HepG2 (cell line): ENCODE data around the gene ODR4. TPM values are rescaled to one million over a fixed set of nuclear protein-coding genes. Genes with fewer than 3 reads are reported as not detected.

Experiments
- BATF2 ChIP-seq: sonication (generic); formaldehyde crosslinking; IDR thresholded peaks from 2 replicates; pipeline ENCODE4 v1.8.0; 2022; ENCODE audit warnings: mild to moderate bottlenecking, missing genetic modification reagents, moderate library complexity
- CEBPG ChIP-seq: IDR thresholded peaks from 2 replicates; pipeline ENCODE4 v1.6.1; 2016
- E2F1 ChIP-seq: sonication (generic); formaldehyde crosslinking; IDR thresholded peaks from 2 replicates; pipeline ENCODE4 v1.5.0; 2020; ENCODE audit warnings: missing genetic modification reagents
- ELF1 ChIP-seq: sonication (generic); formaldehyde crosslinking; IDR thresholded peaks from 2 replicates; pipeline ENCODE4 v1.4.0; 2020; ENCODE audit warnings: missing genetic modification reagents
- ETS1 ChIP-seq: sonication (generic); formaldehyde crosslinking; IDR thresholded peaks from 2 replicates; pipeline ENCODE4 v1.4.0; 2020; ENCODE audit warnings: missing genetic modification reagents
- GTF2F1 ChIP-seq: fragments of 150-350 bp; IDR thresholded peaks from 2 replicates; pipeline ENCODE4 v1.6.1; 2014; ENCODE audit warnings: low read length
- IKZF5 ChIP-seq: IDR thresholded peaks from 2 replicates; pipeline ENCODE4 v1.6.1; 2018; ENCODE audit warnings: missing genetic modification reagents, mild to moderate bottlenecking, missing compliant biosample characterization
- SIN3A ChIP-seq: IDR thresholded peaks from 2 replicates; pipeline ENCODE4 v1.6.1; 2011; ENCODE audit warnings: low read depth, mild to moderate bottlenecking, control low read depth, low read length, borderline replicate concordance
- SMYD3 ChIP-seq: sonication (generic); formaldehyde crosslinking; IDR thresholded peaks from 2 replicates; pipeline ENCODE4 v1.8.1; 2023; ENCODE audit warnings: mild to moderate bottlenecking, missing genetic modification reagents
- SRSF4 ChIP-seq: fragments of 200-400 bp; formaldehyde crosslinking; IDR thresholded peaks from one replicate; pipeline ENCODE4 v1.6.1; 2018; ENCODE audit warnings: mild to moderate bottlenecking, low read depth, low read length, moderate library complexity; ENCODE audit not compliant: poor library complexity, severe bottlenecking
- SSRP1 ChIP-seq: IDR thresholded peaks from 2 replicates; pipeline ENCODE4 v1.6.1; 2016; ENCODE audit warnings: control low read depth
- TIGD3 ChIP-seq: sonication (generic); formaldehyde crosslinking; IDR thresholded peaks from 2 replicates; pipeline ENCODE4 v1.5.1; 2020; ENCODE audit warnings: mild to moderate bottlenecking, missing genetic modification reagents, borderline replicate concordance
- ZNF12 ChIP-seq: sonication (generic); formaldehyde crosslinking; IDR thresholded peaks from 2 replicates; pipeline ENCODE4 v1.5.0; 2020; ENCODE audit warnings: missing genetic modification reagents
- ZNF224 ChIP-seq: sonication (generic); formaldehyde crosslinking; IDR thresholded peaks from 2 replicates; pipeline ENCODE4 v1.5.0; 2020; ENCODE audit warnings: mild to moderate bottlenecking, missing genetic modification reagents
- ZNF235 ChIP-seq: sonication (generic); formaldehyde crosslinking; IDR thresholded peaks from 2 replicates; pipeline ENCODE4 v1.8.1; 2023; ENCODE audit warnings: mild to moderate bottlenecking, missing genetic modification reagents, borderline replicate concordance
- ZNF646 ChIP-seq: sonication (generic); formaldehyde crosslinking; IDR thresholded peaks from 2 replicates; pipeline ENCODE4 v1.9.0; 2021; ENCODE audit warnings: mild to moderate bottlenecking, missing genetic modification reagents
- ZNF761 ChIP-seq: sonication (generic); formaldehyde crosslinking; conservative IDR thresholded peaks from 2 replicates; pipeline ENCODE4 v1.4.0; 2020; ENCODE audit warnings: mild to moderate bottlenecking, missing genetic modification reagents
- polyA plus RNA-seq, 8 experiments: library from polyadenylated mRNA; depleted of rRNA in 3 of 8; stranded (reverse) in 7 of 8; unstranded in 1 of 8; fragments of >200 nt; fragmentation: Illumina TruSeq in 4 of 8; extraction: Trizol in 4 of 8; gene quantifications; 2 replicates each; pipeline versions ENCODE4 v1.2.1 to v1.2.3, GENCODE V29; 2011 to 2016; ENCODE audit warnings: low read depth in 4 of 8, missing spikeins in 1 of 8, mixed read lengths in 1 of 8; ENCODE audit not compliant: insufficient read depth in 1 of 8
- total RNA-seq, 5 experiments: library from RNA; depleted of rRNA; stranded (reverse); fragments of >200 nt; fragmentation: Illumina TruSeq; extraction: Trizol; gene quantifications; 2 replicates each; pipeline ENCODE4 v1.2.3, GENCODE V29; 2016; ENCODE audit warnings: low read depth in 1 of 5

ODR4 gene
- total and polyA plus RNA-seq, 2 of the 13 experiments (the other 11 are each of a cell fraction or from before 2014, with no cell fraction given), result 16.3 to 22.0 TPM

- 0 out of 2 replicates have a peak, but pooled peaks have one; percentile 53 for TF ChIP-seq BATF2 (CRISPR knock-in tag)
- TF ChIP-seq ZNF646 (CRISPR knock-in tag), result 0 out of 2 replicates have a peak, but pooled peaks have one; percentile 41
- no peak for TF ChIP-seq CEBPG (CRISPR knock-in tag)
- no peak for TF ChIP-seq ETS1 (CRISPR knock-in tag)
- TF ChIP-seq SSRP1 (CRISPR knock-in tag), result no peak
- TF ChIP-seq ZNF761, result no peak; the same call in 1 of the 2 replicates
- TF ChIP-seq ZNF12 (CRISPR knock-in tag), result no peak
- TF ChIP-seq ZNF235 (CRISPR knock-in tag), result peak; percentile 51; the same call in 1 of the 2 replicates
- TF ChIP-seq SMYD3 (CRISPR knock-in tag), result peak; percentile 88; the same call in 1 of the 2 replicates
- TF ChIP-seq GTF2F1, result no peak
- TF ChIP-seq TIGD3 (CRISPR knock-in tag), result no peak; the same call in 1 of the 2 replicates
- TF ChIP-seq SIN3A, result peak; percentile 94; the same call in 1 of the 2 replicates
- TF ChIP-seq ELF1 (CRISPR knock-in tag), result peak; percentile 93
- TF ChIP-seq SRSF4, result no peak
- TF ChIP-seq E2F1 (CRISPR knock-in tag), result peak; percentile 60
- no peak for TF ChIP-seq ZNF224 (CRISPR knock-in tag)
- TF ChIP-seq IKZF5 (CRISPR knock-in tag), result peak; percentile 52; the same call in 1 of the 2 replicates
These were observed at the start of gene ODR4, which contains the start of gene TPR (continued) for GRCh38 chr1:186375152-186375928.
